ENCODE results near the gene NMRK1.

DNA sequence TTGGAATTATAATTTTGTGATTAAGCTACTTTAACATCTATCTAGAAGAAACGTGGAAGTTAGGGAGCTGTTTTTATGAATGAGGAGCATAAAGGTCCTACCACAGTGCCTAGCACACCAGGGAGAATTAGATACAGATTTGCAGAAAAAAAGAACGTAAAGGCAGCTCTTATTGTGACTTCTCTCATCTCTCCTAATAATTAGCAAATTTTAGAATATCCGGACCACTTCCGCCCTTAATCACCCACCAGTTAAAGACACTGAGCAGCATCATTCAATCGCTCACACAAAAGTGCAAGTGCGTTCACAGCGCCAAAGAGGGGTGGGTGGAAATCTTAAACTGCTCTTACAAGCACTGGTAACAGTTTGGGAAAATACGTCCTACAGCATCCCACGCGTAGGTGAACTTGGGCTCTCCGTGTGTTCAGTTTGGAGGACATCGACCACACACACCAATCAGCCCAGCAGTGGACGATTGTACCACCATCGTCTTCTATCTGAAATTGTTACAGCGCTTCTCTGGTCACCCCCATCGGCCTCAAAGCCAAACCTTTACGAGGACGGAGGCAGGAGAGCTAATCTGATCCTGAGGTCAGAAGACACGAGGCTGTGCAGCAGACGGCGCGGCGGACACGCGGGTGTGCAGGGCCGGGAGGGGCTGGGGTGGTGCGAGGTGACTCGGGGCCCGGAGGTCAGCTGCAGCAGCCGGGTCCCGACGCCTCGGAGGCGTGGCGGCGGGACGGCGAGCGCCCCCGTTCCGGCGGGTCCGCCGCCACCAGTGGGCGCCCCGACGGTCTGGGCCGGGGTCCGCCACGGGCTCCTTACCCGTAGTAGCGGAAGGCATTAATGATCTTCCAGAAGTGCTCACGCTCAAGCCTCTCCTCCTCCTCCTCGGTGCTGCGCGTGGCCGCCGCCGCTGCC lies 60.5 kb downstream of the NMRK1 start:
- TF ChIP-seq, protein P1, sequence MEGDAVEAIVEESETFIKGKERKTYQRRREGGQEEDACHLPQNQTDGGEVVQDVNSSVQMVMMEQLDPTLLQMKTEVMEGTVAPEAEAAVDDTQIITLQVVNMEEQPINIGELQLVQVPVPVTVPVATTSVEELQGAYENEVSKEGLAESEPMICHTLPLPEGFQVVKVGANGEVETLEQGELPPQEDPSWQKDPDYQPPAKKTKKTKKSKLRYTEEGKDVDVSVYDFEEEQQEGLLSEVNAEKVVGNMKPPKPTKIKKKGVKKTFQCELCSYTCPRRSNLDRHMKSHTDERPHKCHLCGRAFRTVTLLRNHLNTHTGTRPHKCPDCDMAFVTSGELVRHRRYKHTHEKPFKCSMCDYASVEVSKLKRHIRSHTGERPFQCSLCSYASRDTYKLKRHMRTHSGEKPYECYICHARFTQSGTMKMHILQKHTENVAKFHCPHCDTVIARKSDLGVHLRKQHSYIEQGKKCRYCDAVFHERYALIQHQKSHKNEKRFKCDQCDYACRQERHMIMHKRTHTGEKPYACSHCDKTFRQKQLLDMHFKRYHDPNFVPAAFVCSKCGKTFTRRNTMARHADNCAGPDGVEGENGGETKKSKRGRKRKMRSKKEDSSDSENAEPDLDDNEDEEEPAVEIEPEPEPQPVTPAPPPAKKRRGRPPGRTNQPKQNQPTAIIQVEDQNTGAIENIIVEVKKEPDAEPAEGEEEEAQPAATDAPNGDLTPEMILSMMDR (IDR thresholded peaks at IDR 0.05): no peak
- TF ChIP-seq EZH2phosphoT487 (IDR thresholded peaks at IDR 0.05): no peak
